PC-9 (cell line): ENCODE measurements around the gene ITLN1.

Experiments
- EZH2 ChIP-seq: fragments of 200-600 bp; sonication (generic); IDR thresholded peaks from 2 replicates; pipeline ENCODE4 v1.8.0; 2017; ENCODE audit warnings: antibody characterized with exemption, low read depth
- TF ChIP-seq, protein P1 (sequence below): fragments of 200-600 bp; sonication (generic); conservative IDR thresholded peaks from 2 replicates; pipeline ENCODE4 v1.6.1; 2017; ENCODE audit warnings: mixed run types, antibody characterized with exemption, mild to moderate bottlenecking, moderate library complexity

DNA sequence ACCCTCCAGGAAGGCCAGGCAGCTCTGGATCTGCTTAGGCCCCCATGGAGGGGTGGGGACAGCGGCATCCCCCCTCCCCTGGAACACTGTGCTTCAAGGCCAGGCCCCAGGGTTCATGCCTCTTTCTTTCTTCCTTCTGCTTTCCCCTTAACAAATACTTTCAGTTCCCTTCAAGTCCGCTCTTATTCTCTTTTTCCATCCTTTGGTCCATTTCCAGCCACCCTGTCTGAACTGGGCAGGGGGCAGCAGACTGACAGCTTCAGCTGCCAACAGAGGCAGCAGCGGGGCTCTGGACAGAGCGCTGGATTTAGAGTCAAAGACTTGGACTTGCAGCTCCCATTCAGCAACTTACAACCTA, 21.2 kb downstream of the ITLN1 start:
- TF ChIP-seq, protein P1, sequence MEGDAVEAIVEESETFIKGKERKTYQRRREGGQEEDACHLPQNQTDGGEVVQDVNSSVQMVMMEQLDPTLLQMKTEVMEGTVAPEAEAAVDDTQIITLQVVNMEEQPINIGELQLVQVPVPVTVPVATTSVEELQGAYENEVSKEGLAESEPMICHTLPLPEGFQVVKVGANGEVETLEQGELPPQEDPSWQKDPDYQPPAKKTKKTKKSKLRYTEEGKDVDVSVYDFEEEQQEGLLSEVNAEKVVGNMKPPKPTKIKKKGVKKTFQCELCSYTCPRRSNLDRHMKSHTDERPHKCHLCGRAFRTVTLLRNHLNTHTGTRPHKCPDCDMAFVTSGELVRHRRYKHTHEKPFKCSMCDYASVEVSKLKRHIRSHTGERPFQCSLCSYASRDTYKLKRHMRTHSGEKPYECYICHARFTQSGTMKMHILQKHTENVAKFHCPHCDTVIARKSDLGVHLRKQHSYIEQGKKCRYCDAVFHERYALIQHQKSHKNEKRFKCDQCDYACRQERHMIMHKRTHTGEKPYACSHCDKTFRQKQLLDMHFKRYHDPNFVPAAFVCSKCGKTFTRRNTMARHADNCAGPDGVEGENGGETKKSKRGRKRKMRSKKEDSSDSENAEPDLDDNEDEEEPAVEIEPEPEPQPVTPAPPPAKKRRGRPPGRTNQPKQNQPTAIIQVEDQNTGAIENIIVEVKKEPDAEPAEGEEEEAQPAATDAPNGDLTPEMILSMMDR = no peak
- TF ChIP-seq EZH2 = no peak
